Activated CD8-positive, alpha-beta memory T cell treated with anti-CD3 and anti-CD28 coated beads, Interleukin-2, amount 50 U/mL, for 4 hours (primary cell): Measurements from ENCODE around the gene AKAP6.

Experiments
- DNase-seq: peaks from one replicate; pipeline ENCODE4 v3.0.0-alpha.2; 2020

AKAP6 gene, protein sequence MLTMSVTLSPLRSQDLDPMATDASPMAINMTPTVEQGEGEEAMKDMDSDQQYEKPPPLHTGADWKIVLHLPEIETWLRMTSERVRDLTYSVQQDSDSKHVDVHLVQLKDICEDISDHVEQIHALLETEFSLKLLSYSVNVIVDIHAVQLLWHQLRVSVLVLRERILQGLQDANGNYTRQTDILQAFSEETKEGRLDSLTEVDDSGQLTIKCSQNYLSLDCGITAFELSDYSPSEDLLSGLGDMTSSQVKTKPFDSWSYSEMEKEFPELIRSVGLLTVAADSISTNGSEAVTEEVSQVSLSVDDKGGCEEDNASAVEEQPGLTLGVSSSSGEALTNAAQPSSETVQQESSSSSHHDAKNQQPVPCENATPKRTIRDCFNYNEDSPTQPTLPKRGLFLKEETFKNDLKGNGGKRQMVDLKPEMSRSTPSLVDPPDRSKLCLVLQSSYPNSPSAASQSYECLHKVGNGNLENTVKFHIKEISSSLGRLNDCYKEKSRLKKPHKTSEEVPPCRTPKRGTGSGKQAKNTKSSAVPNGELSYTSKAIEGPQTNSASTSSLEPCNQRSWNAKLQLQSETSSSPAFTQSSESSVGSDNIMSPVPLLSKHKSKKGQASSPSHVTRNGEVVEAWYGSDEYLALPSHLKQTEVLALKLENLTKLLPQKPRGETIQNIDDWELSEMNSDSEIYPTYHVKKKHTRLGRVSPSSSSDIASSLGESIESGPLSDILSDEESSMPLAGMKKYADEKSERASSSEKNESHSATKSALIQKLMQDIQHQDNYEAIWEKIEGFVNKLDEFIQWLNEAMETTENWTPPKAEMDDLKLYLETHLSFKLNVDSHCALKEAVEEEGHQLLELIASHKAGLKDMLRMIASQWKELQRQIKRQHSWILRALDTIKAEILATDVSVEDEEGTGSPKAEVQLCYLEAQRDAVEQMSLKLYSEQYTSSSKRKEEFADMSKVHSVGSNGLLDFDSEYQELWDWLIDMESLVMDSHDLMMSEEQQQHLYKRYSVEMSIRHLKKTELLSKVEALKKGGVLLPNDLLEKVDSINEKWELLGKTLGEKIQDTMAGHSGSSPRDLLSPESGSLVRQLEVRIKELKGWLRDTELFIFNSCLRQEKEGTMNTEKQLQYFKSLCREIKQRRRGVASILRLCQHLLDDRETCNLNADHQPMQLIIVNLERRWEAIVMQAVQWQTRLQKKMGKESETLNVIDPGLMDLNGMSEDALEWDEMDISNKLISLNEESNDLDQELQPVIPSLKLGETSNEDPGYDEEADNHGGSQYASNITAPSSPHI (N-terminal part only)

DNA sequence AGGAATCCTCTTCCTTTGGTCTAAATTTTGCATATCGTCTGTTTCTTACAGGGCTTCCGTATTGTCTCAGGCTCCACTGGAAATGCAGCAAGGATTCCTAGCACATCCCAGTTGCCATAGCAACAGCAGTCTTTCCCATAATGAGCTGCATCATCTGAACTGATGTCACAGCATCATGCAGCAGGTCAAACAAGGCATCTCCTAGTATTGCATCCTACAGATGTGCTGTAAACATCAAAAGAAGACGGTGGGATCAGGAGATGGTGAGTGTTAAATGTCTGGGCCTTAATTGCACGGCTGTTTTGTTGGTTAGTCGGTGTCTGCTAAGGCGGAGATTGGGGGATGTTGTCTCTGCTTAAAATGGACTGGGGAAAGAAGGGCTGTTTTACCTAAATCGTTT, at the start of gene AKAP6:
AKAP6 (plus strand) TSS at position 153 of the 400 bp plus-strand sequence. CDS start 104,196 bp downstream, outside the sequence.
- no peak for DNase-seq

DNA sequence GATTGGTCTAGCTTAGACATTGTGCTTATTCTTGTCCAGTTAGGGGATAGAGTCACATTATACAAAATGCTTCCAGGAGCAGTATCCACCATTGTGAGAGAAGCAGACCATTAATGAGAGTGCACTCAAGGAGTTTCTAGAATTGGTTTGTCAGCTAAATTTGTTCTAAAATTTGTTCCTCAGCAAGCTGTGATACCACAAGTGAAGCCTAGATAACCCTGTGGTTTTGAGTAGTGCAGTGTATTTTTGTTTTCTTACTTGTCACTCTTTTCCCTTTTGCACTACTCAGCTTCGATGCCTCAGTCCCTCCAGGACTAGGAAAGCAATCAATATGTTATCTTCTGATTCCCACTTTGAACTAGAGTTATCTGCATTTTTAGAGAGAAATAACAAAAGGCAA, 42.5 kb upstream of the AKAP6 start:
- DNase-seq: no peak

DNA sequence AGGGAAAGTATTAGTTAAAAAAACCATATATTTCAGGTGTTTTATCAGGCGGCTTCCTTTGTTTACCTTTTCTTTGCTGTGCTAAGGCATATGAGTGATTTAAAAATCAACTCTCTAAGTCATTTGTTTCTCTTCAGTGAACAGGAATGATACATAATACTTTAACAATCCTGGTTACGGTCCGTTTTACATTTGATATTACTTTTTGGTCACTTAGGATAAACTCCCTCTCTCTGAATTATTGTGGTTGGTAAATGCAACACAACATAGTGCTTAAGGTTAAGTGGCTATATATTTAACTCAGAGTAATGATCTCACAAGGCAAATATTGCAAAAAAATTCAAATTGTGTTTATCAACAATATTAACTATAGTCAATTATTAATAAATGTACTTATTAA, 32.7 kb upstream of the AKAP6 start:
- DNase-seq: no peak

DNA sequence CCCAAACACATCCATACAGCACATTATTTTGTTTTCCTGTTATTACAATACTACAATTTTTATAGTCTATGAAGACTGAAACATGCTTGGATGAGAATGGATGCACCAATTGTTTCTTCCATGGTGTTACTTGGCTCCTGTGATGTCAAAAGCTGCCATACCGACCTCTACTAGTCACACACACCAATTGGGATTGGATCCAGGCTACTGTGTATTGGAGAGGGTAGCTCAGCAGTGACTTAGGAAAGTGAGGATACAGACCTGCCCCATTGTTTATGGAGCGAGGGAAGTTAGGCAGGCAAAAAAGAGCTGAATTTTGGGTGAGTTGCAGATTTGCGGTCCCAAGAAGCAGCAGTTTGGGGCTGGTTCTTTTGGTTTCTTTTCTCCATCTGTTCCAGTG, 30.8 kb upstream of the AKAP6 start:
- no peak for DNase-seq

DNA sequence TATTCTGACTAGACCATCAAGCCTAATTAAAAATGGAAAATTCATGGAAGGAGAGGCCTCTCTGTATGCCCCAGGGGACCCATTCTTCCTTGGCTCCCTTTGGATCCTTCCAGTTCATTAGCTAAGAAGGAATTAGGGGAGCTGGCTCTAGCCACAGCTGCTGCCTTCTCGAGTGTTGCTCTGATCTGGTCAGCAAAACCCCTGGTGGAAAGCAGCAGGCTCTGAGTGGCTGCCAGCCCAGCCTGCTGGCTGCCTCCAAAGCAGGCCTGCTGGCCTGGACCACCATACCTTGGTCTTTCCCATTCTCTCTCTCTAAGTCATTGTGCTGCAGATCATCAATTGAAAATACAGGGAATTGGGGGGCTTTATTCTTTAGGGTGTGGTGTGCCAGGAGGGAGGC, 29.0 kb upstream of the AKAP6 start:
- DNase-seq: no peak

DNA sequence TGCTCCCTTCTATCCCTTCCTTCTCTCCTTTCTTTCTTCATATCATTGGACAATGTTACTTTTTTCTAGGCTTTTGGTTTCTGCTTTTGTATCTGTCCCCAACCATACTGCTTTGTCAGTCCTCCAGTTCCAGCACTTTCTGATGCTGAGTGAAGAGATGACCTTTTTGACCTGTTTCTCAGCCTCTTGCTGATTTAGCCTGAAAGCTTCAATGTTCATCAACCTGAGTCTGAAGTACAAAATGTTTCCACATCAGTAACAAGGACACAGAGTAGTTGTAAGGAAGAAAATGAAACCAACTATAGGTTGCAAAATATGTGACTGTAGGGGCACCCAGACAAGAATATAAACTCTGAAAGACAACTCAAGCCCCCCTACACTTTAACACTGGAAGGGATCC, 25.2 kb upstream of the AKAP6 start:
- no peak for DNase-seq

DNA sequence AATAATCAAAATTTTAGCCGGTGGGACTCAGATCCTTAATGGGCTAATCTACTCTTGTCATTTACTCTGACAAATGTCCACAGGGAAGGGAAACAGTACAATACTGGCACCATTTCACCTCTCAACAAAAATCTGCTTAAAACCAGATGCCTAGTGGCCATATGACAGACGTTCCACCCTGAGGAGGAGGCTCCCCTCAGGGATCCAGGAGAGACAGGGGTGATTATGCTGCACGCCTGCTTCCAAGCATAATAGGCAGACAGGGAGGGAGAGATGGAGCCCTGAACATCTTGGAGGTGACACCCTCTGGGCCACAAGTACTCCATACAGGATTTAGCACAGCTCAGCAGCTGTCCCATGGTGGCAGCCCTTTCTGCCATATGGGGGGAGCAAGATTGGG, 24.8 kb upstream of the AKAP6 start:
- no peak for DNase-seq

DNA sequence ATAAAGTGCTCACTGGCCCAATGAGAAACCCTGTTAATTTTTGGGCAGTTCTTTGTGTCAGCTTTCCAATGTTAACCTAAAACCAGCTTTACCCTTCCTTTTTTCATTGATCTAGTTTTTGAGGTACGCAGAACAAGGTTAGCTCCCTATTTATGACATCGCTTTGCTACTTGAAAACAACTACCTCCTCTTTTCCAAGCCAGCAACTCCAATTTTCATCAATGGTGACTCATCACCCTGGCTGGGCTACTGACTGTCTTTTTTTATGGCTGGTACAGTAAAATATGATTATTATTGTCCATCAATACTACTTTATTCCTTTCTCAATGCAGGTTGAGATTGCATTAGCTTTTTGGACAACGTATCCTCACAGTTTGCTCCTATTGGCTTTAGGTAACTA, 22.5 kb upstream of the AKAP6 start:
- DNase-seq: no peak

DNA sequence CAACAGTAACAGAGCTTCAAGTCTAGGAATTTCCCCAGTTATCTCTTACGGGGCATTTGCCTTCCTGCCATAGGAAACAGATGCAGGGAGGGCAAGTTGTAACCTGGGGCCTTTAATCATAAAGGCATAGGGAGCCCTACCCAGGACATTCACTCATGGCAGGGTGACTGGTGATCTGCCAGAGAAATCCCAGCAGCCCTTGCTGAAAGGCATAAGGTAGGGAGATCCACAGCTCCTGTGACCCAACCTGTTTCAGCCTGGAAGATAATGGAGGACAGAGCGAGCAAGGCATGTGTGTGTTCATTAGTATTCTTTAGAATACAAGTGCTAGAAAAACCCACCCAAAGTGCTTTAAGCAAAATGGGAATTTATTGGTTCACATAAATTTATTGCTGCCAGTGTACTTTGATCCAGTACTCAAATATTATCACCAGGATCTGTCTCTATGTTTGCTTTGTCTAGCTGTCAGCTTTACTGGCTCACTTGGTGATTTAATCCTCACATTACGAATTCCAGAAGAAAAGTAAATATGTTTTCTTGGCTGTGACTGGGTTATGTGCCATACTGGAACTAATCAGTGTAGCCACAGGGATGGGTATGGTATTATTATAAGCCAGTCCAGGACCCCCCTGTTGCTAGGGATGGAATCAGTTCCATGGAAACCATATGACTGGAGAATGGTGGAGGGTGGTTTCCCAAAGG, 21.1 kb upstream of the AKAP6 start:
- DNase-seq: no peak

DNA sequence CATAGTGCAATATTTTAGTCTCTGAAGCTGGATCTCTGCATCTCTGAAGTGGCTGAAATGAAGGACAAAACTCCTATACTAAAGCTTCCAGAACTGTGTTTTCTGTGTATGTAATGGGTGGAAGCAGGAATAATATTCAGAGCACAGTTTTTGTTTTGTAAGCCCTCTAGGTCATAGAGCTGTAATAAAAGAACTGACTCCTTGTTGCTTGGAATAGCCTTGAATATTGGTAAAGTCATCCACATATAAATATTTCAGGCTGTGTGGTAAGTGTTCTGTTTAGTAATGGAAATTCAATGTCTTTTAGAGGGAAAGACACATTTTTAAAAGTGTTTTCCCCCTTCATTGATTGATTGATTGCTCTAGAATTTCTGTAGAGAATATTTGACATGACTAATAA, 18.2 kb upstream of the AKAP6 start:
- DNase-seq: no peak

DNA sequence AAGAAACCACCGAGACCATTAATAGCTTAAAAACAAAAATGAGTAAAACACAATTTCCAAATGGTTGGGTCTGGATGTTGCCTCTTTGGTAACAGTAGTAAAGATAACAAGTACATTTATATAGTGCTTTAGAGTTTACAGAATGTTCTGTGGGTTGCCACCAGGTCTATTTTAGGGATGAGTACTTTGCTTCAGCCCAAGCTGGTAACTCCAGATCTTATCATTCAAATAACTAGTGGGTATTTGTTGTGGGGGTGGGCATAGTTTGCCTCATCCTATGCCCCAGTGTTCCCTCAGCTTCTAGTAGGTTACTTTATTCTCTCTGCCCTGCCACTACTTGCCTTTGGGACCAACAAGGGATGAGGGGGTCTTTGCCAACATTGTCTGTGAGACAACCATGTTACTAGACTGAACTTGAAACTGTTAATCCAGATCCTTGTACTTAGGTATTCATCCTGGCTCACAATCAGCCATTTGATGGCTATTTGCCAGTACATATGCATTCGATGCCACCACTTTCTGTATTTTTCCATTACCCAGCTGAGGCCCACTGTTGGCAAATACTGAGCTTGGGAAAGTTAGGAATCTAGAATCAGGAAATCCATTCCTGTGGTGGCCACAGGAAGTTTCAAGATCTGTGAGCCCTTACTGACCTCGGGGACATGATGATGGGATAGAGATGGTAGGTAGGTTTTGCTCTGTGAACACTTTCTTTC, 17.6 kb upstream of the AKAP6 start:
- no peak for DNase-seq

DNA sequence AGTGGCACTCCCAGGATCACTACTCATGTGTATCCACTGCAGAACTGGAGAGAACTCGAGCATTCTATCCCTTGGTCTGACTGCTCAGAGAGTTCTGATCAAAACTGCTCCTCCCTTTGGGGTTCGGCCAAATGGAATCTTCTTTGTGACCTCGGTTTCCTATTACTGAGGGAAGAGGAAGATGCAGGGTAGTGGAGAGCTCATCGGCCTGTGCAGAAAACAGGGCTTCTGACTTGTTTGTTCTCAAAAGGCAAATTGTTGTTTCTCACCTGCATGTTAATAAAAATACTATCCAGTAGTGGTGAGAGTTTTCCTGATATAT, 17.1 kb upstream of the AKAP6 start:
- DNase-seq: no peak

DNA sequence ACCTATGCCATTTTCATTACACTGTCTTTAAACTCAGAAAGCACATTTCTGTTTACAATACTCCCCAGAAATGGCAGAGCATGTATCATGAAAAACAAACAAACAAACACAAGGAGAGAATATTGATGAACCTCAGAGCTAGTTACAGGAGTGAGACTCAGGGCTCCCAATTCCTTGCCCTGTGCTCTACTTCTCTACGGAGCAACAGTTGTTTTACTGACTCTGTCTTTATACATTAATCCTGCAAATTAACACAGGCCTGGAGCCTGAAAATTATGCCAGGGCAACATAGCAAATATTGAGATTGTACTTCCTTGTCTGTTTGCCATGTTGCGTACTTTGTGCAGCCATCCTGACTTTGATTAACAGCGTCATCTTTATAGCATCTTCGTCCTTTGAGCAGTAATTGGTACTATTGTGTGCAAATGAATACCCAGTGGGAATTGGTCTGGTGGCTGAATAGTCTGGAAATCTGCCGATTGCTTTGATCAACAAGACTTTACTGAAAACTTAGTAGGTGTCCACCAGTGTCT, 15.2 kb upstream of the AKAP6 start:
- DNase-seq: no peak

DNA sequence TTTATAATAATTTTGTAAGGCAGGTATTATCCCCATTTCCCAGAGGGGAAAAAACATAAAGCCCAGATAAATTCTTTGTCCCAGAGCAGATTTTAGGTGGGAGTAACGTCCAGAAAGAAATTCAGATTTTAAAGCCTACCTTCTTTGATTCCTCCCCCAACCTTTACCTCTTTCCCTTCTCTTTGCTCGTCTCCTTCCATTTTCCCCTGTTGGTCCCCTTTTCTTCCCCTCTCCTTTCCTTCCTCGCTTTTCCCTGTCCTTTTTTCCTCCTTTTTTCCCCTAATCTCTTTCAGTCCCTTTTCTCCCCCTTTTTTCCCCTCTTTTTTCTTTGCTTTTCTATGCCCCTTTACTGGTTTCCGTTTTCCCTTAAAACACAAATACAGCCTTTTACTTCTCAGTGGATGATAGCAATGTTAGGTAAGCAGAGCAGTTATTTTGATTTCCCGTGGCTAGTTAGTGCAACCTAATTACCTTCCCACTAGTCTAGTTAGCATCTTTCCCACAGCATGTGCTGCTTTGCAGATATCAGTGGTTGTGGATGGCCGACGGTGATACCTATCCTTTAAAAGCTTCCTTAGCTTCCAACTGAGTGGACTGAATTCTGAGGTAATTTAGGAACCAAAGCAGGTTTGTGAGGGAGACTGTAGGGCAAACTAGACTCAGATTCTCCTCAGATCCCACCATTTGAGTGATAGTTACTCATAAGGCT, 10.9 kb upstream of the AKAP6 start:
- DNase-seq: no peak

DNA sequence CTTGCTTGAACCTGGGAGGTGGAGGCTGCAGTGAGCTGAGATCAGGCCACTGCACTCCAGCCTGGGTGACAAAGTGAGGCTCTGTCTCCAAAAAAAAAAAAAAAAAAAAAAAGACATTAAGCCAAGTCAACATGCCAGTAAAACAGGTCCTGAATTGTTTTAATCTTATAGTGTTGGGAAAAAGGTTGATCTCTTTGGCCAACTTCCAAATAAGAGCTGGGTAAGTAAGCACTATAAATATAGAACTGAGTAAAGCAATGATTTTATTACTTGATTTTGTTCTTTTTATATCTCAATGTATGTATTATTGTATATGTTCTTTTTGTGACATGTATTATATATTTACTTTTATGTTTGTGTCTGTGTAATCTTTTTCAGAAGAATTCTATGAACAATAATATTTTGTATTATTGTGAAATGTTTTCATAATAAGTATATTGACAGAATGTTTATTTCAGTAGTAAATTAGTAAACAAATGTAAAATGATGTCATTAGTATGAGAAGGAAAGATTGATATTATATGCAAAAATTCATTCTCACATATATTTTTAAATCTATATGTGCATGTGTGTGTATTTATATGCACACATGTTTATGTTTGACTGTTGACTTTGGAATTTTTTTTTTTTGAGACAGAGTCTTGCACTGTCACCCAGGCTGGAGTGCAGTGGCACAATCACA, 9.6 kb upstream of the AKAP6 start:
- DNase-seq: no peak

DNA sequence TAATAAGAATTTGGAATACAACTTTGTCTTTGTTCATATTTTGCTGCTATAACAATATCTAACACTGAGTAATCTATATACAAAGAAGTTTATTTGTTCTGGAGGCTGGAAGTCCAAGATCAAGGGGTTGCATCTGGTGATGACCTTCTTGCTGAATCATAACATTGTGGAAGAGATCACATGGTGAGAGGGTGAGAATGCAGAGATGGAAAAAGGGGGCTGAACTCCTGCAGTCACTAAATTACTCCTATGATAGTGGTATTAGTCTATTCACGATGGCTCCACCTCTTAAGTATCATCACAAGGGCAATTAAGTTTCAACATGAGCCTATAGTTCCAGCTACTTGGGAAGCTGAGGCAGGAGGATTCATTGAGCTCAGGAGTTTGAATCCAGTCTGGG, 4.5 kb upstream of the AKAP6 start:
- DNase-seq: no peak

DNA sequence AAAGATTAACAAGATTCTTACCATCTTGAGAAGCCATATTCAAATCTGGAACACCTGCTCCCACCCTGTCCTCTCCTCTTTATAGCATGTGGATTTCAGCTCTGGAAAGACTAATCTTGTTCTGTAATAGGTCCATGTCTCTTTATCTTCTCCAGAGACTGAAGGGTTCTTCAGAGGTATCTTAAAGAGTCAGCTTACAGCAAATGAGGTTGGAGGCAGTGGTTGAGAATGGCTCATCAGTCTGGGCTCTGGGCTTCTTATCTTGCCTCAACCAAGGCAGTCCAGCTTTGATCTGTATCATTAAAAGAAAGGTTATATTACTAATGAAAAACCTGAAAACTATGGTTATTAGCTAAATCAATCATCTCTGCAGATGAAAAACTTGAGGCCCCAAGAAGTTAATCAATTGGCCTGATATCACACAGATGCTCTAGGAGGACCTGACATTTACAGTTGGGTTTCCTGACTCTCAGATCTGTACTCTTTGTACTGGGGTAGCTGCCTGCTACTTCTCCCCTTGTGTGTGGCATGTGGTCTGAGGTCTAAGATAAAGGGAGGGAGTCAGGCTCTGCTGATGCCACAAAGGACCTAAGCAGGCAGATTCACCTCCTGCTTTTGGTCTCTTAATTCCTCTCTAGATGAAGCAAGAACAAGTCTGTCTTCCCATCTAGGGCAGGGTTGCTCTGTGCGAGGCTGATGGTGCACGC, 1.7 kb upstream of the AKAP6 start:
- DNase-seq: no peak

DNA sequence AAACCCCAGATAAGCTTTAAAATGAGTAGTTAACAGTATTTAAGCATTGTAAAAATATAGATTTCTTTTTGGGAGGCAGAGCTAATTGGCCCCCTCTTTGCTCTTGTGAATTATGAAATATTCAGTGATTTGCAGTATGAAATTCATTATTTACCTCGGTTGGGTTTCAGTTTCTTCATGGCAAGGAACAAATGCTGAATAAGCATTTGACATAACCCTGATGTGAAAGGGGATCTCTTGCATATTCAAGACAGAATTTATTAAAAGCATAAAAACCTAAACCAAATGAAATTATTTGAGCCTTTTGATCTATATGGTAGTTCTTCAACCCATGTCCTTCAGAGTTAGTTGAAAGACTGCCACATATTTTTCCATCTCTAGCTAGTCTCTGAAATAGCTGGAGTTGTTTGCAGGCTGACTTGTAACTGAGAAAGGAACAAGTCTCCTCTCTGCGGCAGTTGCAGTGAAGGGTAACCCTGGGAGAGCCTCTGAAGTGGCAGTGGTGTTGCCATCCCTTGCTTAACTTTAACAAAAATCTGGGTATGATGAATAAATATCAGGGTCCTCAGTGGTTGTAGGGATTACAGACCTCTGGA, 690 bp downstream of the AKAP6 start:
- DNase-seq: no peak

DNA sequence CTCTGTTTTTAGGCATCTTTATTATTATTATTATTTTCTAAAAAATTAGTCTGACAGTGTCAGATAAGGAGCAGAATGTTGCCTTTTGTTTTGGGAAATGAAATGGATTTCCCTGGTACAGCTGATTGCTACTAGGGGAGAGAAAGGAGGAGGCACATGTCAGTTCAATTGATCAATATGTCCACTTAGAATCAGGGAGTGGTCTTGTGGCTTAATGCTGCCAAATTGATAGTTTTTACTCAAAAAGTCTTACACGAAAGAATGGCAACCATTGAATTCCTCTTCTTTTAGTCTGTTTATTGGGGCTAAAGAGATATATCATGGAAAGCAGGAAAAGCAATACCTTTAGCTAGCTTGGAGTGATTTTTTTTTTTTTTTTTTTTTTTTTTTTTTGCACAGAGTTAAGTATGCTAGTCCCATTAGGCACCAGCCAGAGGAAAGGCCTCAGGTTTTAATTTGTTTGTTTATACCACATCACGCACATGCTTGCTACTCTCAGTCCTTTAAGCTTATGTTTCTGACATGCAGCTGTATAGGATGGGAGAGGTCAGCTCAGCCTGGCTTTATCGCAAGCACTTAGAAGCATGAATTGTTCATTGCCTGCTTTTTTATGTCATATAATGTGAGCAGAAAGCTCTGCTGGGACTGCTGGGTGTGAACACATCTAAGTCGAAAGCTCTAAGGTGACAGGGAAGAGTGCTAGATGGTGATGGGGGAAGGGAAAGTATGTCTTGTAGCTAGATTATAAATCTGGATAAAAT, 1.4 kb downstream of the AKAP6 start:
- no peak for DNase-seq
